B cell (primary cell): Measurements from ENCODE around the gene DPYSL4. TPM values are rescaled to one million over a fixed set of nuclear protein-coding genes. Genes with fewer than 3 reads are reported as not detected.

Experiments
- ATAC-seq: fragments of 200-7000 bp; cut with Tn5 transposase; one replicate; pipeline ENCODE4 v1.10.0; 2021; ENCODE audit warnings: low read depth, mild to moderate bottlenecking, moderate number of reproducible peaks, moderate library complexity
- CTCF ChIA-PET: fragments of 350-600 bp; sonication (Branson Sonifier 250); formaldehyde crosslinking; loops from one replicate; lab custom pipeline; 2021; ENCODE audit warnings: antibody characterized with exemption, inconsistent platforms; lab: Charles Lee
- POLR2A ChIA-PET: fragments of 350-600 bp; sonication (Branson Sonifier 250); formaldehyde crosslinking; loops from one replicate; lab custom pipeline; 2021; ENCODE audit warnings: antibody characterized with exemption; lab: Charles Lee
- DNase-seq: peaks from one replicate; pipeline ENCODE4 v3.0.0; 2013
- H2AFZ ChIP-seq: 2 replicates; pipeline ENCODE4 v1.6.1; 2012; ENCODE audit warnings: mild to moderate bottlenecking, low read depth, low read length; ENCODE audit not compliant: insufficient read depth, poor library complexity, severe bottlenecking
- H3K27ac ChIP-seq, 2 donors: 1 replicate in 1 of 2; 2 replicates in 1 of 2; pipeline ENCODE4 v1.5.1; 2012 to 2013; ENCODE audit warnings: low read length in 2 of 2, mild to moderate bottlenecking in 2 of 2, moderate library complexity in 1 of 2
- H3K27me3 ChIP-seq, 4 experiments: fragments of 200-600 bp in 1 of 4; sonication (generic) in 1 of 4; replicated peaks in 1 of 4; 1 replicate in 2 of 4; 2 replicates in 2 of 4; pipeline versions ENCODE4 v1.6.1 to v1.7.0; 2013 to 2016; ENCODE audit warnings: low read length in 3 of 4, mild to moderate bottlenecking in 2 of 4, mixed read lengths in 1 of 4, moderate library complexity in 1 of 4; ENCODE audit not compliant: insufficient read depth in 4 of 4, control insufficient read depth in 3 of 4; ENCODE audit errors: control extremely low read depth in 1 of 4
- H3K36me3 ChIP-seq, 2 experiments: replicated peaks in 1 of 2; 1 replicate in 1 of 2; 2 replicates in 1 of 2; pipeline versions ENCODE4 v1.6.1 to v1.7.1; 2013; ENCODE audit warnings: low read length in 1 of 2; ENCODE audit not compliant: insufficient read depth in 2 of 2, control insufficient read depth in 1 of 2; ENCODE audit errors: control extremely low read depth in 1 of 2, extremely low read depth in 1 of 2
- H3K4me1 ChIP-seq, 2 donors: fragments of 200-600 bp in 1 of 2; sonication (generic) in 1 of 2; 1 replicate in 1 of 2; 2 replicates in 1 of 2; pipeline versions ENCODE4 v1.5.1 to v1.6.1; 2013 to 2017; ENCODE audit warnings: low read length in 2 of 2; ENCODE audit not compliant: control insufficient read depth in 2 of 2, insufficient read depth in 2 of 2
- H3K4me2 ChIP-seq: replicated peaks from 2 replicates; pipeline ENCODE3; 2012; ENCODE audit warnings: mild to moderate bottlenecking, low read depth, low read length; ENCODE audit not compliant: poor library complexity, severe bottlenecking
- H3K4me3 ChIP-seq, 5 experiments: fragments of 200-600 bp in 1 of 5; sonication (generic) in 1 of 5; 1 replicate in 3 of 5; 2 replicates in 2 of 5; pipeline versions ENCODE4 v1.5.1 to v1.7.0; 2011 to 2016; ENCODE audit warnings: low read length in 4 of 5, mild to moderate bottlenecking in 4 of 5, low read depth in 2 of 5, control low read depth in 1 of 5, moderate library complexity in 1 of 5; ENCODE audit not compliant: insufficient read depth in 1 of 5; ENCODE audit errors: control extremely low read depth in 1 of 5, extremely low read depth in 1 of 5
- H3K79me2 ChIP-seq: fragments of 200-600 bp; sonication (generic); one replicate; pipeline ENCODE4 v1.6.0; 2016; ENCODE audit warnings: low read length; ENCODE audit not compliant: control insufficient read depth, insufficient read depth
- H3K9ac ChIP-seq: fragments of 200-600 bp; sonication (generic); 2 replicates; pipeline ENCODE4 v1.6.1; 2017; ENCODE audit warnings: mild to moderate bottlenecking, low read length, moderate library complexity
- H3K9me3 ChIP-seq, 3 donors: one replicate each; pipeline versions ENCODE4 v1.6.1 to v1.7.1; 2013; ENCODE audit warnings: low read length in 2 of 3; ENCODE audit not compliant: control insufficient read depth in 2 of 3, insufficient read depth in 1 of 3; ENCODE audit errors: control extremely low read depth in 1 of 3
- H4K20me1 ChIP-seq: 2 replicates; pipeline ENCODE4 v1.6.0; 2012; ENCODE audit warnings: mild to moderate bottlenecking, low read length; ENCODE audit not compliant: insufficient read depth, control insufficient read depth, poor library complexity, severe bottlenecking
- H3K27ac Mint-ChIP-seq: one replicate; pipeline ENCODE4 v1.8.0; 2021; ENCODE audit warnings: mixed read lengths
- H3K27me3 Mint-ChIP-seq: one replicate; pipeline ENCODE4 v1.8.0; 2021; ENCODE audit warnings: mixed read lengths
- H3K4me1 Mint-ChIP-seq: one replicate; pipeline ENCODE4 v1.8.0; 2021; ENCODE audit warnings: mixed read lengths
- H3K4me3 Mint-ChIP-seq: one replicate; pipeline ENCODE4 v1.8.0; 2021; ENCODE audit warnings: mixed read lengths
- H3K9me3 Mint-ChIP-seq: one replicate; pipeline ENCODE4 v1.8.0; 2022; ENCODE audit warnings: mixed read lengths; ENCODE audit not compliant: insufficient read depth
- CTCF ChIP-seq: fragments of 200-600 bp; IDR thresholded peaks from one replicate; pipeline ENCODE4 v1.8.0; 2022; ENCODE audit warnings: antibody characterized with exemption, mild to moderate bottlenecking
- EZH2 ChIP-seq: IDR thresholded peaks from 2 replicates; pipeline ENCODE4 v1.6.1; 2012; ENCODE audit warnings: borderline replicate concordance, low read depth, mild to moderate bottlenecking, moderate library complexity, low read length; ENCODE audit not compliant: insufficient read depth, poor library complexity, severe bottlenecking
- WGBS: methylation state at CpG from one replicate; pipeline ENCODE4 v1.1.5; 2013; ENCODE audit warnings: missing lambda C conversion rate; ENCODE audit not compliant: insufficient coverage; 5-methylcytosine and 5-hydroxymethylcytosine counted together
- intact Hi-C: fragments of 100-400 bp; cut with micrococcal nuclease; formaldehyde crosslinking; loops from one replicate; pipeline ENCODE4 v1.10.0; 2022
- polyA plus RNA-seq: library from polyadenylated mRNA; depleted of rRNA; stranded (reverse); fragments of >200 nt; gene quantifications from 2 replicates; pipeline ENCODE4 v1.2.3, GENCODE V29; 2012
- total RNA-seq, 2 donors: library from RNA; stranded (reverse); fragments of 120-200 nt in 1 of 2; gene quantifications; 1 replicate in 1 of 2; 2 replicates in 1 of 2; pipeline versions ENCODE4 v1.2.3 to v1.2.4, GENCODE V29; 2013 to 2022

Gene DPYSL4
- total and polyA plus RNA-seq, 2 donors (not counting 1 experiment from before 2014, with no cell fraction given): 0.03 to 0.22 TPM

- Histone ChIP-seq H3K4me3 (no peak overlapping the region), H3K27ac (no peak overlapping the region), H3K4me2 (no peak overlapping the region), H3K9me3 (no peaks in the 10 kb centered on the region), H3K27me3 (no peaks in the 10 kb centered on the region), H3K79me2 (no peaks in the 10 kb centered on the region), H3K9ac (no peak overlapping the region), H4K20me1 (no peaks in the 10 kb centered on the region), H2AFZ (no peak overlapping the region), H3K36me3 (no peaks in the 10 kb centered on the region), H3K4me1 (peaks cover 17 to 34% of the 10 kb centered on the region in 2 donors)
- no peak overlapping the region for H3K27ac Mint-ChIP-seq
- H3K4me3 Mint-ChIP-seq: no peak overlapping the region
- intact Hi-C loops: no loop called here
- no peaks in the 10 kb centered on the region for H3K9me3 Mint-ChIP-seq
- no peak for ATAC-seq
- ChIA-PET CTCF (no interaction called here), POLR2A (no interaction called here)
- 88% methylated on average over 18 of the region's 18 CpGs for WGBS
- H3K4me1 Mint-ChIP-seq: peaks cover 33% of the 10 kb centered on the region
- no peak for DNase-seq
- TF ChIP-seq EZH2 (no peak), CTCF (no peak)
- H3K27me3 Mint-ChIP-seq: no peaks in the 10 kb centered on the region
Measured at GRCh38 chr10:132233501-132234085, 46.8 kb downstream of the DPYSL4 start.

GRCh38 chr10:132234860-132235259 is 48.1 kb downstream of the DPYSL4 start:
- POLR2A ChIA-PET: no interaction called here
- TF ChIP-seq EZH2 (no peak), CTCF (no peak)
- peaks cover 13 to 30% of the 10 kb centered on the region in 2 donors for H3K4me1 ChIP-seq
- 95% methylated on average over 5 of the region's 6 CpGs for WGBS
- no peaks in the 10 kb centered on the region for H3K27me3 Mint-ChIP-seq
- peaks cover 27% of the 10 kb centered on the region for H3K4me1 Mint-ChIP-seq
- no peak overlapping the region for H3K4me3 ChIP-seq
- H2AFZ ChIP-seq: no peak overlapping the region
- intact Hi-C loops: no loop called here
- H3K27ac ChIP-seq: no peak overlapping the region
- no peaks in the 10 kb centered on the region for H4K20me1 ChIP-seq
- H3K36me3 ChIP-seq: no peaks in the 10 kb centered on the region
- no peaks in the 10 kb centered on the region for H3K27me3 ChIP-seq
- no peaks in the 10 kb centered on the region for H3K9me3 Mint-ChIP-seq
- H3K4me3 Mint-ChIP-seq: no peak overlapping the region
- H3K9ac ChIP-seq: no peak overlapping the region
- CTCF ChIA-PET: no interaction called here
- H3K9me3 ChIP-seq: no peaks in the 10 kb centered on the region
- no peak for DNase-seq
- H3K79me2 ChIP-seq: no peaks in the 10 kb centered on the region
- no peak overlapping the region for H3K27ac Mint-ChIP-seq
- no peak for ATAC-seq
- H3K4me2 ChIP-seq: no peak overlapping the region
